ENCODE data around the gene GLRX3.

GLRX3 gene

GRCh38 chr10:130207205-130207604 lies 71.0 kb downstream of the GLRX3 start:
- H3K4me3 ChIP-seq (replicated peaks; ENCODE audit: low read depth, low read length), result no peak overlapping the region
- no peak for DNase-seq (ENCODE audit: extremely low read depth, low read depth)
- TF ChIP-seq CTCF (IDR thresholded peaks at IDR 0.05; ENCODE audit: low read depth, low read length, missing control alignments), result no peak

GRCh38 chr10:130208807-130209206 lies 72.6 kb downstream of the GLRX3 start:
- H3K4me3 ChIP-seq (replicated peaks; ENCODE audit: low read depth, low read length), result no peak overlapping the region
- TF ChIP-seq CTCF (IDR thresholded peaks at IDR 0.05; ENCODE audit: low read depth, low read length, missing control alignments), result no peak
- no peak for DNase-seq (ENCODE audit: extremely low read depth, low read depth)

GRCh38 chr10:130212746-130213145 lies 76.6 kb downstream of the GLRX3 start:
- DNase-seq (ENCODE audit: extremely low read depth, low read depth), result no peak
- TF ChIP-seq CTCF (IDR thresholded peaks at IDR 0.05; ENCODE audit: low read depth, low read length, missing control alignments), result no peak
- H3K4me3 ChIP-seq (replicated peaks; ENCODE audit: low read depth, low read length), result no peak overlapping the region

- no peak overlapping the region for H3K4me3 ChIP-seq (replicated peaks; ENCODE audit: low read depth, low read length)
- no peak for DNase-seq (ENCODE audit: extremely low read depth, low read depth)
- TF ChIP-seq CTCF (IDR thresholded peaks at IDR 0.05; ENCODE audit: low read depth, low read length, missing control alignments), result no peak
Observed at GRCh38 chr10:130213286-130214080, 77.3 kb downstream of the GLRX3 start.

- no peak for TF ChIP-seq CTCF (IDR thresholded peaks at IDR 0.05; ENCODE audit: low read depth, low read length, missing control alignments)
- DNase-seq (ENCODE audit: extremely low read depth, low read depth), result no peak
- no peak overlapping the region for H3K4me3 ChIP-seq (replicated peaks; ENCODE audit: low read depth, low read length)
Observed at GRCh38 chr10:130214431-130214830, 78.2 kb downstream of the GLRX3 start.

GRCh38 chr10:130215151-130215930 lies 79.2 kb downstream of the GLRX3 start:
- H3K4me3 ChIP-seq (replicated peaks; ENCODE audit: low read depth, low read length), result no peak overlapping the region
- no peak for TF ChIP-seq CTCF (IDR thresholded peaks at IDR 0.05; ENCODE audit: low read depth, low read length, missing control alignments)
- DNase-seq (ENCODE audit: extremely low read depth, low read depth), result no peak

All from HFF-Myc (cell line).